NCI-H774 (cell line): ENCODE results near the gene ARMC3.

ENCODE experiments used
- DNase-seq: peaks from one replicate; lab custom pipeline; 2025; lab: John Stamatoyannopoulos, UW

The ARMC3 gene

GRCh38 chr10:23075672-23076071 lies 147.8 kb downstream of the ARMC3 start:
- DNase-seq: no peak

- DNase-seq: no peak
Measured at GRCh38 chr10:23078114-23078513, 150.3 kb downstream of the ARMC3 start.

GRCh38 chr10:23079700-23080099 lies 151.8 kb downstream of the ARMC3 start:
- no peak for DNase-seq

- no peak for DNase-seq
Measured at GRCh38 chr10:23080262-23080661, 152.4 kb downstream of the ARMC3 start.

GRCh38 chr10:23081221-23081750 lies 153.4 kb downstream of the ARMC3 start:
- no peak for DNase-seq

- DNase-seq: no peak
Measured at GRCh38 chr10:23081891-23082290, 154.0 kb downstream of the ARMC3 start.
